Astrocyte (in vitro differentiated cells and primary cell): ENCODE data around the gene MZT1. TPM values are rescaled to one million over a fixed set of nuclear protein-coding genes. Genes with fewer than 3 reads are reported as not detected.

Experiments used
- DNase-seq: peaks from one replicate; pipeline ENCODE4 v3.0.0-alpha.2; 2010; ENCODE audit warnings: low read depth
- FAIRE-seq: peaks from 2 replicates; lab custom pipeline; 2011; peaks lifted over from hg19 to GRCh38; lab: Jason Lieb, UNC
- H2AFZ ChIP-seq: 2 replicates; pipeline ENCODE4 v1.6.0; 2012; ENCODE audit warnings: low read depth, low read length, inconsistent platforms
- H3K27ac ChIP-seq: 2 replicates; pipeline ENCODE4 v1.5.1; 2011; ENCODE audit warnings: low read depth, low read length, inconsistent platforms
- H3K27me3 ChIP-seq: 2 replicates; pipeline ENCODE4 v1.6.0; 2011; ENCODE audit warnings: low read length, inconsistent platforms; ENCODE audit not compliant: insufficient read depth
- H3K36me3 ChIP-seq: 2 replicates; pipeline ENCODE4 v1.5.1; 2011; ENCODE audit warnings: low read length, inconsistent platforms; ENCODE audit not compliant: insufficient read depth
- H3K4me1 ChIP-seq: 2 replicates; pipeline ENCODE4 v1.5.1; 2011; ENCODE audit warnings: low read length, inconsistent platforms; ENCODE audit not compliant: insufficient read depth
- H3K4me2 ChIP-seq: 2 replicates; pipeline ENCODE4 v1.6.0; 2012; ENCODE audit warnings: low read length, inconsistent platforms
- H3K4me3 ChIP-seq: 2 replicates; pipeline ENCODE4 v1.5.1; 2011; ENCODE audit warnings: low read depth, mild to moderate bottlenecking, low read length, inconsistent platforms; ENCODE audit not compliant: insufficient read depth
- H3K79me2 ChIP-seq: 2 replicates; pipeline ENCODE4 v1.6.0; 2012; ENCODE audit warnings: mild to moderate bottlenecking, low read length, inconsistent platforms; ENCODE audit not compliant: insufficient read depth
- H3K9ac ChIP-seq: 2 replicates; pipeline ENCODE4 v1.6.0; 2012; ENCODE audit warnings: mild to moderate bottlenecking, low read length, inconsistent platforms
- H3K9me3 ChIP-seq: 2 replicates; pipeline ENCODE4 v1.5.1; 2012; ENCODE audit warnings: low read depth, mild to moderate bottlenecking, low read length, inconsistent platforms; ENCODE audit not compliant: insufficient read depth
- H4K20me1 ChIP-seq: 2 replicates; pipeline ENCODE4 v1.6.0; 2012; ENCODE audit warnings: low read length, inconsistent platforms; ENCODE audit not compliant: insufficient read depth
- H3K27ac Mint-ChIP-seq: one replicate; pipeline ENCODE4 v1.8.0; 2021; ENCODE audit warnings: mild to moderate bottlenecking, mixed read lengths; ENCODE audit not compliant: unreplicated experiment
- H3K27me3 Mint-ChIP-seq: one replicate; pipeline ENCODE4 v1.8.0; 2021; ENCODE audit warnings: low read depth, mixed read lengths; ENCODE audit not compliant: unreplicated experiment
- H3K36me3 Mint-ChIP-seq: one replicate; pipeline ENCODE4 v1.8.0; 2021; ENCODE audit warnings: low read depth, mixed read lengths; ENCODE audit not compliant: unreplicated experiment
- H3K4me1 Mint-ChIP-seq: one replicate; pipeline ENCODE4 v1.8.0; 2021; ENCODE audit warnings: low read depth, mixed read lengths; ENCODE audit not compliant: unreplicated experiment
- H3K4me3 Mint-ChIP-seq: one replicate; pipeline ENCODE4 v1.8.0; 2021; ENCODE audit warnings: mild to moderate bottlenecking, moderate library complexity, mixed read lengths; ENCODE audit not compliant: unreplicated experiment
- H3K9me3 Mint-ChIP-seq: one replicate; pipeline ENCODE4 v1.8.0; 2021; ENCODE audit warnings: mild to moderate bottlenecking, mixed read lengths; ENCODE audit not compliant: unreplicated experiment
- CTCF ChIP-seq: IDR thresholded peaks from 2 replicates; pipeline ENCODE4 v1.5.1; 2011; ENCODE audit warnings: low read depth, mild to moderate bottlenecking, inconsistent platforms, low read length, moderate library complexity; ENCODE audit not compliant: insufficient read depth
- EZH2 ChIP-seq: IDR thresholded peaks from 2 replicates; pipeline ENCODE4 v1.6.1; 2012; ENCODE audit warnings: mild to moderate bottlenecking, low read length, inconsistent platforms; ENCODE audit not compliant: insufficient read depth
- total RNA-seq: library from RNA; stranded (reverse); gene quantifications from 2 replicates; pipeline ENCODE4 v1.2.1, GENCODE V29; 2021

Gene MZT1
- total RNA-seq, 1 donor from 2014 or later = 13.5 TPM

DNA sequence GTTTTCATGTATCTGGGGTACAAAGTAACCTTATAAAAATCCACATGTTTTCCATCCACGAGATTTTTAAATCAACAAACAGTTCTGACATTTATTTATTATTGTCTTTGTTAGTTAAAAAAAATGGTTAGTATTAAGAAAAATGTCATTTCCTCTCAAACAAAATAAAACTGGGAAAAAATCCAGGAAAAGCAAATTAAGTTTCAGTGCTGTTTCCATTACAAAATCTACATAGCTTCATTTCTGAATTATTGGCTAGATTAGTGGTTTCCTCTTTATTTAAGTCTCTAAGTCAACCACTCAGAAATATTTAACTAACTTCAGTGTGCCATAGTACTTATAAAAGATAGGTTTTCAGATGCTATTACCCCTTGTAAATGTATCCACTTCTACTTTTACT, 49.1 kb downstream of the MZT1 start:
- no peaks in the 10 kb centered on the region for H3K36me3 Mint-ChIP-seq
- no peaks in the 10 kb centered on the region for H3K79me2 ChIP-seq
- H3K27me3 ChIP-seq = no peaks in the 10 kb centered on the region
- H3K9me3 Mint-ChIP-seq = no peaks in the 10 kb centered on the region
- H2AFZ ChIP-seq = no peak overlapping the region
- H3K9me3 ChIP-seq = no peaks in the 10 kb centered on the region
- no peak overlapping the region for H3K4me3 ChIP-seq
- FAIRE-seq (no peak), DNase-seq (no peak)
- no peaks in the 10 kb centered on the region for H4K20me1 ChIP-seq
- no peak overlapping the region for H3K4me2 ChIP-seq
- H3K27me3 Mint-ChIP-seq = peaks cover 2% of the 10 kb centered on the region
- H3K27ac ChIP-seq = no peak overlapping the region
- no peaks in the 10 kb centered on the region for H3K4me1 Mint-ChIP-seq
- TF ChIP-seq EZH2 (no peak), CTCF (no peak)
- H3K27ac Mint-ChIP-seq = no peak overlapping the region
- H3K36me3 ChIP-seq = no peaks in the 10 kb centered on the region
- H3K4me3 Mint-ChIP-seq = no peak overlapping the region
- no peaks in the 10 kb centered on the region for H3K4me1 ChIP-seq
- H3K9ac ChIP-seq = no peak overlapping the region

DNA sequence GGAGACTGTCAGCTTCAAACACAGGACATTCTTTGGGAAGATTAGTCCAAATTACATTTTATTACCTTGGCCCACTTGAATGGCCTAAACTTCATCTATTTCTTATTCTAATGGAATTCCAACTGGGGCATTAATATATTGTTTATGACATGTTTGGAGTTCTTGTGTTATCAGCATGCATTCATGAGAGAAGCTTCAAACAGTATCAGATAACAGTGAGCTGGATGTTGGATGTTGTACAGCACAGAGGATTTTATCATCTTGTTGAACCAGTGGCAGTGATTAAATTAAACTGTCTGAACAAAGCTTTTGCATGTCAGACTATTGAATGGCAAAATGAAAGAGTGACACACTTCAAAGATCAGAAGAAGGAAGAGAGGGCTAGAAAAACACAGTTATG, 50.0 kb downstream of the MZT1 start:
- Histone ChIP-seq H3K36me3 (no peaks in the 10 kb centered on the region), H4K20me1 (no peaks in the 10 kb centered on the region), H3K27me3 (no peaks in the 10 kb centered on the region), H3K9me3 (no peaks in the 10 kb centered on the region), H3K4me3 (no peak overlapping the region), H3K27ac (no peak overlapping the region), H3K4me1 (no peaks in the 10 kb centered on the region), H3K79me2 (no peaks in the 10 kb centered on the region), H2AFZ (no peak overlapping the region), H3K4me2 (no peak overlapping the region), H3K9ac (no peak overlapping the region)
- Mint-ChIP-seq H3K4me1 (no peaks in the 10 kb centered on the region), H3K4me3 (no peak overlapping the region), H3K36me3 (no peaks in the 10 kb centered on the region), H3K27me3 (peaks cover 2% of the 10 kb centered on the region), H3K27ac (no peak overlapping the region), H3K9me3 (no peaks in the 10 kb centered on the region)
- FAIRE-seq = no peak
- TF ChIP-seq CTCF (no peak), EZH2 (no peak)
- DNase-seq = no peak

DNA sequence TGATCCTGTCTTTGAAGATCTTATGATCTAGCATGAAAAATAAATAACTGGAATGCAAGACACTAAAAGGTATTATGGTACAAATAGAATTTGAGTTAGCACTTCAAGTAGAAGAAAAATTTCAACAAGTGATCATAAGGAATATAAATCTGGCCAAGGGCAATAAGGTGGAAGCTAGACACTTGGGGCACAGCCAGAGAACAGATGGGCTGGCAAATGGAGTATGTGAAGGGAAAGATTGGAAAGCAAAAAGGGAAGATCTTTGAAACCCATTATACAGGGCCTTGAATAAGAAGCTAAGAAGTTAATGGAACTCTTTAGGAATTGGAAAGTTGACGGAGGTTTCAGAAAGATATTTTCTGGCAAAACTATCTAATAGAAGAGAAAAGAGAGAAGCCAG, 61.0 kb downstream of the MZT1 start:
- Mint-ChIP-seq H3K9me3 (no peaks in the 10 kb centered on the region), H3K4me1 (no peaks in the 10 kb centered on the region), H3K27ac (no peak overlapping the region), H3K4me3 (no peak overlapping the region), H3K36me3 (no peaks in the 10 kb centered on the region), H3K27me3 (no peaks in the 10 kb centered on the region)
- DNase-seq (no peak), FAIRE-seq (no peak)
- Histone ChIP-seq H3K9ac (no peak overlapping the region), H3K27ac (no peak overlapping the region), H2AFZ (no peak overlapping the region), H3K9me3 (no peaks in the 10 kb centered on the region), H4K20me1 (no peaks in the 10 kb centered on the region), H3K4me2 (no peak overlapping the region), H3K79me2 (no peaks in the 10 kb centered on the region), H3K4me3 (no peak overlapping the region), H3K27me3 (no peaks in the 10 kb centered on the region), H3K4me1 (no peaks in the 10 kb centered on the region), H3K36me3 (no peaks in the 10 kb centered on the region)
- TF ChIP-seq EZH2 (no peak), CTCF (no peak)
